ENCODE results near the gene GIPC1.
"Not testable (repeated sequence)": the region's sequence is repeated elsewhere in the genome, so short reads cannot be mapped to it uniquely, and the experiment has no call there.

- not testable (repeated sequence) for TF ChIP-seq CTCF, POLR2A, EP300, POLR2AphosphoS5 (IDR thresholded peaks at IDR 0.05)
Observed at GRCh38 chr19:14504575-14504974, 8.6 kb upstream of the GIPC1 start.

Data from stomach (tissue), 4 donors.